ENCODE data around the gene NRIP3.
"Not testable (repeated sequence)": the region's sequence is repeated elsewhere in the genome, so short reads cannot be mapped to it uniquely, and the experiment has no call there.

Gene NRIP3

GRCh38 chr11:8988329-8989234, 15.2 kb downstream of the NRIP3 start:
- H3K36me3 ChIP-seq (ENCODE audit: insufficient read depth, low read depth, low read length), result no peaks in the 10 kb centered on the region
- H3K9ac ChIP-seq (ENCODE audit: low read depth, low read length), result no peak overlapping the region
- no peaks in the 10 kb centered on the region for H3K9me3 ChIP-seq (ENCODE audit: insufficient read depth, low read depth, low read length)
- H3K27me3 ChIP-seq (ENCODE audit: insufficient read depth, low read length), result no peaks in the 10 kb centered on the region
- H3K27ac ChIP-seq (ENCODE audit: low read length), result no peak overlapping the region
- H3K4me1 ChIP-seq (ENCODE audit: insufficient read depth, low read length), result peaks cover 5% of the 10 kb centered on the region; the same call in 1 of the 2 replicates
- H3K4me3 ChIP-seq (ENCODE audit: low read length), result no peak overlapping the region

GRCh38 chr11:8987446-8987845, 16.4 kb downstream of the NRIP3 start:
- H3K36me3 ChIP-seq (ENCODE audit: insufficient read depth, low read depth, low read length), result no peaks in the 10 kb centered on the region
- H3K9me3 ChIP-seq (ENCODE audit: insufficient read depth, low read depth, low read length), result no peaks in the 10 kb centered on the region
- no peak overlapping the region for H3K27ac ChIP-seq (ENCODE audit: low read length)
- no peak overlapping the region for H3K9ac ChIP-seq (ENCODE audit: low read depth, low read length)
- H3K27me3 ChIP-seq (ENCODE audit: insufficient read depth, low read length), result no peaks in the 10 kb centered on the region
- peaks cover 5% of the 10 kb centered on the region; the same call in 1 of the 2 replicates for H3K4me1 ChIP-seq (ENCODE audit: insufficient read depth, low read length)
- no peak overlapping the region for H3K4me3 ChIP-seq (ENCODE audit: low read length)

- H3K4me3 ChIP-seq (ENCODE audit: low read length); H3K9ac ChIP-seq (ENCODE audit: low read depth, low read length); H3K36me3 ChIP-seq (ENCODE audit: insufficient read depth, low read depth, low read length); H3K27me3 ChIP-seq (ENCODE audit: insufficient read depth, low read length); H3K9me3 ChIP-seq (ENCODE audit: insufficient read depth, low read depth, low read length); H3K27ac ChIP-seq (ENCODE audit: low read length); H3K4me1 ChIP-seq (ENCODE audit: insufficient read depth, low read length): not testable (repeated sequence)
Observed at GRCh38 chr11:8986772-8987171, 17.0 kb downstream of the NRIP3 start.

- Histone ChIP-seq H3K9me3 (ENCODE audit: insufficient read depth, low read depth, low read length) (no peaks in the 10 kb centered on the region), H3K36me3 (ENCODE audit: insufficient read depth, low read depth, low read length) (no peaks in the 10 kb centered on the region), H3K9ac (ENCODE audit: low read depth, low read length) (no peak overlapping the region), H3K27me3 (ENCODE audit: insufficient read depth, low read length) (no peaks in the 10 kb centered on the region), H3K4me1 (ENCODE audit: insufficient read depth, low read length) (peaks cover 5% of the 10 kb centered on the region; the same call in 1 of the 2 replicates), H3K4me3 (ENCODE audit: low read length) (no peak overlapping the region), H3K27ac (ENCODE audit: low read length) (no peak overlapping the region)
Observed at GRCh38 chr11:8985462-8985861, 18.3 kb downstream of the NRIP3 start.

GRCh38 chr11:8983552-8983951, 20.2 kb downstream of the NRIP3 start:
- no peaks in the 10 kb centered on the region; the same call in 1 of the 2 replicates for H3K4me1 ChIP-seq (ENCODE audit: insufficient read depth, low read length)
- no peaks in the 10 kb centered on the region for H3K9me3 ChIP-seq (ENCODE audit: insufficient read depth, low read depth, low read length)
- no peak overlapping the region for H3K9ac ChIP-seq (ENCODE audit: low read depth, low read length)
- no peaks in the 10 kb centered on the region for H3K27me3 ChIP-seq (ENCODE audit: insufficient read depth, low read length)
- H3K27ac ChIP-seq (ENCODE audit: low read length), result no peak overlapping the region
- H3K4me3 ChIP-seq (ENCODE audit: low read length), result no peak overlapping the region
- no peaks in the 10 kb centered on the region for H3K36me3 ChIP-seq (ENCODE audit: insufficient read depth, low read depth, low read length)

- no peak overlapping the region for H3K4me3 ChIP-seq (ENCODE audit: low read length)
- H3K27me3 ChIP-seq (ENCODE audit: insufficient read depth, low read length), result no peaks in the 10 kb centered on the region
- H3K36me3 ChIP-seq (ENCODE audit: insufficient read depth, low read depth, low read length), result no peaks in the 10 kb centered on the region
- H3K4me1 ChIP-seq (ENCODE audit: insufficient read depth, low read length), result no peaks in the 10 kb centered on the region
- no peak overlapping the region for H3K27ac ChIP-seq (ENCODE audit: low read length)
- H3K9me3 ChIP-seq (ENCODE audit: insufficient read depth, low read depth, low read length), result no peaks in the 10 kb centered on the region
- H3K9ac ChIP-seq (ENCODE audit: low read depth, low read length), result no peak overlapping the region
Observed at GRCh38 chr11:8980485-8980884, 23.3 kb downstream of the NRIP3 start.

- not testable (repeated sequence) for H3K27me3 ChIP-seq (ENCODE audit: insufficient read depth, low read length); H3K4me1 ChIP-seq (ENCODE audit: insufficient read depth, low read length)
Observed at GRCh38 chr11:8979365-8979764, 24.4 kb downstream of the NRIP3 start.

GRCh38 chr11:8973121-8973520, 30.7 kb downstream of the NRIP3 start:
- Histone ChIP-seq H3K4me1 (ENCODE audit: insufficient read depth, low read length) (no peaks in the 10 kb centered on the region), H3K4me3 (ENCODE audit: low read length) (no peak overlapping the region), H3K9ac (ENCODE audit: low read depth, low read length) (no peak overlapping the region), H3K36me3 (ENCODE audit: insufficient read depth, low read depth, low read length) (no peaks in the 10 kb centered on the region), H3K9me3 (ENCODE audit: insufficient read depth, low read depth, low read length) (no peaks in the 10 kb centered on the region), H3K27me3 (ENCODE audit: insufficient read depth, low read length) (no peaks in the 10 kb centered on the region), H3K27ac (ENCODE audit: low read length) (no peak overlapping the region)

More at GRCh38 chr11:8979365-8979764, 24.4 kb downstream of the NRIP3 start:
- not testable (repeated sequence) for H3K9ac ChIP-seq (ENCODE audit: low read depth, low read length); H3K36me3 ChIP-seq (ENCODE audit: insufficient read depth, low read depth, low read length); H3K9me3 ChIP-seq (ENCODE audit: insufficient read depth, low read depth, low read length); H3K27ac ChIP-seq (ENCODE audit: low read length); H3K4me3 ChIP-seq (ENCODE audit: low read length)

GRCh38 chr11:8971924-8972316, 31.9 kb downstream of the NRIP3 start:
- Histone ChIP-seq H3K27ac (ENCODE audit: low read length) (no peak overlapping the region), H3K9ac (ENCODE audit: low read depth, low read length) (no peak overlapping the region), H3K9me3 (ENCODE audit: insufficient read depth, low read depth, low read length) (no peaks in the 10 kb centered on the region), H3K27me3 (ENCODE audit: insufficient read depth, low read length) (no peaks in the 10 kb centered on the region), H3K36me3 (ENCODE audit: insufficient read depth, low read depth, low read length) (no peaks in the 10 kb centered on the region), H3K4me3 (ENCODE audit: low read length) (no peak overlapping the region), H3K4me1 (ENCODE audit: insufficient read depth, low read length) (no peaks in the 10 kb centered on the region)

GRCh38 chr11:8971196-8971923, 32.4 kb downstream of the NRIP3 start:
- Histone ChIP-seq H3K4me3 (ENCODE audit: low read length) (no peak overlapping the region), H3K4me1 (ENCODE audit: insufficient read depth, low read length) (no peaks in the 10 kb centered on the region), H3K27ac (ENCODE audit: low read length) (no peak overlapping the region), H3K9me3 (ENCODE audit: insufficient read depth, low read depth, low read length) (no peaks in the 10 kb centered on the region), H3K27me3 (ENCODE audit: insufficient read depth, low read length) (no peaks in the 10 kb centered on the region), H3K36me3 (ENCODE audit: insufficient read depth, low read depth, low read length) (no peaks in the 10 kb centered on the region), H3K9ac (ENCODE audit: low read depth, low read length) (no peak overlapping the region)

GRCh38 chr11:8967184-8967583, 36.6 kb downstream of the NRIP3 start:
- peaks cover 6% of the 10 kb centered on the region for H3K4me1 ChIP-seq (ENCODE audit: insufficient read depth, low read length)
- no peak overlapping the region for H3K4me3 ChIP-seq (ENCODE audit: low read length)
- H3K9me3 ChIP-seq (ENCODE audit: insufficient read depth, low read depth, low read length), result no peaks in the 10 kb centered on the region
- H3K27ac ChIP-seq (ENCODE audit: low read length), result no peak overlapping the region
- H3K9ac ChIP-seq (ENCODE audit: low read depth, low read length), result no peak overlapping the region
- no peaks in the 10 kb centered on the region for H3K27me3 ChIP-seq (ENCODE audit: insufficient read depth, low read length)
- H3K36me3 ChIP-seq (ENCODE audit: insufficient read depth, low read depth, low read length), result no peaks in the 10 kb centered on the region
